NK-92 treated with Interleukin-12 subunit alpha and Interleukin-12 subunit beta, amount 100 ng/mL, for 24 hours (cell line): ENCODE measurements around the gene CLCNKB.
A peak's percentile ranks its signal among the peaks of the same experiment; 100 is the strongest.
"Not testable (repeated sequence)": the region's sequence is repeated elsewhere in the genome, so short reads cannot be mapped to it uniquely, and the experiment has no call there.

Source experiments
- DNase-seq: peaks from one replicate; lab custom pipeline; 2025; lab: John Stamatoyannopoulos, UW

The CLCNKB gene

DNA sequence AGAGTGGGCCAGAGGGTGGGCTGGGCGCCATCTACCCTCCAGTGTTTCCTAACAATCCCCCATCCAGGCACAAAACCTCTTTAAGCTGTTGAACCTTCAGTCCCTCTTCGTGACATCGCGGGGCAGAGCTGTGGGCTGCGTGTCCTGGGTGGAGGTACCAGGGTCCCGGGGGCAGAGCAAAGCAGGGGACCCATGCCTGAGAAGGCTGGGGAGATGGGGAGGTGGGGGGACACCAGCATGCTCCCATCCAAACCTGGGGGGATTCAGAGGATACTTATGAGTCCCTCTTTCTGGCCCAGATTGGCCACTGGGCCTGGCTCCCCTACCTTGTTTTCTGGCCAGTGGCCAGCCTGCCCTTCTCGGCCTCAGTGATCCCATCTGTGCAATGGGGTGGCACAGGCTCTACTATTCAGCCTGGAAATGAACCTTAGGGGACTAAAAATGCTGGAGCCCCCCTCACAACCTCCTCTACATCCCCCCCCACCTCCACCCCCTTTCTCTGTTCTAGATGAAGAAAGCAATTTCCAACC is 10.4 kb upstream of the CLCNKB start:
- DNase-seq: not testable (repeated sequence)

GRCh38 chr1:16036461-16036860 is 7.1 kb upstream of the CLCNKB start:
- not testable (repeated sequence) for DNase-seq

GRCh38 chr1:16038620-16038912 is 5.0 kb upstream of the CLCNKB start:
- no peak for DNase-seq

- DNase-seq: not testable (repeated sequence)
Observed at GRCh38 chr1:16039871-16040270, 3.7 kb upstream of the CLCNKB start.

DNA sequence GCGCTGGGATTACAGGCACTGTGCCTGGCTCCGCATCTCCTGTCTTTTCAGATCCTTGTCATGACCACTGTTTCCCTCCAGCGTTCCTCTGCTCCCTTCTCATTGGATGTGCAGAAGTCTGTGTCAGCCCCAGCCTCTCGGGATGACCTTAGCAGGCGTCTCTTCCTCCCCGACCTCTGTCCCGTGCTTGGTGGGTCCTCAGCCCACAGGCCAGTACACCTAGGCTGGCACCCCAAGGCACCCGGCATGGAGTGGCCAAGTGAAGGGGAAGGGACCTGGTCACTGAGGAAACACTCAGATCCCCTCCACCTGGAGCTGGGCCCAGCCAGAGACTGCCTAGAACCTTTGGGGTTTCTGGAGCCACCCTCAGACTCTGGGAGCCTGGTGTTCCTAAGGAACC is 2.4 kb upstream of the CLCNKB start:
- DNase-seq: no peak

GRCh38 chr1:16042096-16042495 is 1.5 kb upstream of the CLCNKB start:
- DNase-seq: no peak

DNA sequence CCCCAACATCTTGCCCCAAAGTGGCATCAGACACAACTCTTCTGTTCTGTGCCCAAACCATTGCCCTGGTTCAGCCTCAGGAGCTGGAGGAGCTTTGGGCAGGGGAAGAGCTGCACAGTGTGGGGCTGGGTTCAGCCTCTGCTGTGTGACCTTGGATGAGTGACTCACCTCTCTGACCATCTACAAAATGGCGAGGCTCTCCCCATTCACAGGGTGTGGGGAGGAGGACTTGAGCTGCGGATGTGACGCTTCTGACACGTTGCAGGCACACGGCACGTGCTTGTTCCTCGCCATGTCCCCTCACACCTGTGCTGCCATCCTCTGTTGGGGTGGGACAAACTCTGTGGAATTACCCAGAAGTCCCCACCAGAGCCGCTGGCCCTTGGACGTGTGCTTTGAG is 928 bp upstream of the CLCNKB start:
- not testable (repeated sequence) for DNase-seq

DNA sequence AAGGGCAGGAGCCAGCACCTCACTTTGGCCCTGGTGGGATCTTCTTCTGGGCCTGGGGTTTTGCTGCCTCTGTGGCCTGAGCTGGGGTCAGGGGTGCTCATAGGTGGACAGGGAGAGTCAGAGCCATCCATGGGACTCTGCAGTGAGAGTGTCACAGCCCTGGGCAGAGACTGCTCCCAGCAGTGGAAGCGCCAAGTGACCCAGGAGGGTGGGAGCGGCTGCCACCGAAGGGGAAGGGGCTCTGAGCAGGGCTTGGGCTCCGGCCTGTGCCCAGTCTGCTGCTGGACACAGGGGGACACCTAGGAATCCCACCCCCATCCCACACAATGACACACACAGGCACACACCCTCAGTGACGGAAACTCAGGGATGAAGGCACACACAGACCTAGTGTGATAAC is 368 bp downstream of the CLCNKB start:
- no peak for DNase-seq

DNA sequence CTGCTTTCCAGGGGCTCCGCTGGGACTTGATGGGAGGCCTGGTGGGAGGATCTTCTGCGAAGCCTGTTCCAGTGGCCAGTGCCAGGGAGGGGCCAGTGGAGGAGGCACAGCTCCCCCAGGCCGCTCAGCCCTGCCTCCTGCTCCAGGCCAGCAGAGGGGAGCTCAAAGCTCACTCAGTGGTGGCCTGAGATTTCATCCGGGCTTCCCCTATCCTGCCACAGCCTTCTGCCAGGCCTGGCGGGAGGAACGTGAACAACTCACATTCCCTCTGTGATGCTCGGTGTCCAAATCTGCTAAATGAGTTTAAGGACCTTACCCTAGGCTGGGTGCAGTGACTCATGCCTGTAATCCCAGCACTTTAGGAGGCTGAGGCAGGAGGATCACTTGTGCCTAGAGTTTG is 3.3 kb downstream of the CLCNKB start:
- DNase-seq: no peak

DNA sequence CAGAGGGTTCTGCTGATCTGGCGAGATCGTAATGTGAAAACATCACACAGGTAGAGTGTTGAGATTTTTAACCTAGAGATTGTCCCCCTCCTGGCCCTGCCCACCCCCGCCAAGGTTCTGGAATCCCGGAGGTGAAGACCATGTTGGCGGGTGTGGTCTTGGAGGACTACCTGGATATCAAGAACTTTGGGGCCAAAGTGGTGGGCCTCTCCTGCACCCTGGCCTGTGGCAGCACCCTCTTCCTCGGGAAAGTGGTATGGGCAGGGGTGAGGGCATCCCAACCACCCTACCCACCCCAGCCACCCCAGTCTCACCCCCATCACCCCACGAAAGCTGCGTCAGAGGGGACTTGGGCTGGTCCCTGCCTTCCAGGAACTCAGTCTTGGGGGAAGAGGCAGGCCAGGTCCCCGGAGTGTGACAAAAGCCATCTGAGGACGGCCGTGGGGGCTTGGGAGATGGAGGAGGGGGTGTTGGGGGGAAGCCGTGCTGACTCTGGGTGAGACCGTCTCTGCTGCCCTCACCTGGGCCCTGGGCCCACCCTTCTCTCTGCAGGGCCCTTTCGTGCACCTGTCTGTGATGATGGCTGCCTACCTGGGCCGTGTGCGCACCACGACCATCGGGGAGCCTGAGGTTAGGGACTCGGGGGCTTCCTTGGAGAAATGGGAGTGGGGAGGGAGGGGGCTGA is 4.4 kb downstream of the CLCNKB start:
- no peak for DNase-seq

GRCh38 chr1:16048573-16049189 is 5.1 kb downstream of the CLCNKB start:
- no peak for DNase-seq

DNA sequence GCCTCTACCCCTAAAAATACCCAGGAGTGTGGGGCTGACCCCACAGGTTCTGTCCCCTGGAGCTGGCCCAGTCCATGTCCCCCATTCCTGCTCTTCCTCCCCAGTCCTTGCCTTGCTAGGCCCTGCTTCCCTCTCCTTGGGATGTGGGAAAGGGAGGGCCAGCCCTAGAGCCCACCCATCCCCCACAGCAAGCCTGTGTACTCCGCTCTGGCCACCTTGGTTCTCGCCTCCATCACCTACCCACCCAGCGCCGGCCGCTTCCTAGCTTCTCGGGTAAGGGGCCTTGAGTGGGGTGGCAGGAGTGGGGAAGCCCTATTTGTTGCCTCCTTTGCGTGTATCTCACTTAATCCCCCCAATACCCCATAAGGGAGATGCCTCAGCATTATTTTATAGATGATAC is 6.7 kb downstream of the CLCNKB start:
- no peak for DNase-seq

- DNase-seq: no peak
Observed at GRCh38 chr1:16051039-16051438, 7.5 kb downstream of the CLCNKB start.

DNA sequence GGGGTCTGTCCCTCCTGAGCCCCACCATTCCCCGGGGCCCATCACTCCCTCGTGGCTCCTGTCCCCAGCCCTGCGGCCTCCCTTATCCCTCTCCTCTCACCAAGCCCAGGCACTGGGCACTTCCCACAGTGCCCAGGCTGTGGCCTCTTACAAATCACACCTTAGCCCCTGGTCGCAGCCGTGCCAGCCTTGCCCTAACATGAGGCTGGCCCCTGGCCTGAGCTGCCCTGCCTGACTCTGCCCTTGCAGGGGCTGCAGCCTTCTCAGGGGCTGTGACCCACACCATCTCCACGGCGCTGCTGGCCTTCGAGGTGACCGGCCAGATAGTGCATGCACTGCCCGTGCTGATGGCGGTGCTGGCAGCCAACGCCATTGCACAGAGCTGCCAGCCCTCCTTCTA is 8.4 kb downstream of the CLCNKB start:
- not testable (repeated sequence) for DNase-seq

DNA sequence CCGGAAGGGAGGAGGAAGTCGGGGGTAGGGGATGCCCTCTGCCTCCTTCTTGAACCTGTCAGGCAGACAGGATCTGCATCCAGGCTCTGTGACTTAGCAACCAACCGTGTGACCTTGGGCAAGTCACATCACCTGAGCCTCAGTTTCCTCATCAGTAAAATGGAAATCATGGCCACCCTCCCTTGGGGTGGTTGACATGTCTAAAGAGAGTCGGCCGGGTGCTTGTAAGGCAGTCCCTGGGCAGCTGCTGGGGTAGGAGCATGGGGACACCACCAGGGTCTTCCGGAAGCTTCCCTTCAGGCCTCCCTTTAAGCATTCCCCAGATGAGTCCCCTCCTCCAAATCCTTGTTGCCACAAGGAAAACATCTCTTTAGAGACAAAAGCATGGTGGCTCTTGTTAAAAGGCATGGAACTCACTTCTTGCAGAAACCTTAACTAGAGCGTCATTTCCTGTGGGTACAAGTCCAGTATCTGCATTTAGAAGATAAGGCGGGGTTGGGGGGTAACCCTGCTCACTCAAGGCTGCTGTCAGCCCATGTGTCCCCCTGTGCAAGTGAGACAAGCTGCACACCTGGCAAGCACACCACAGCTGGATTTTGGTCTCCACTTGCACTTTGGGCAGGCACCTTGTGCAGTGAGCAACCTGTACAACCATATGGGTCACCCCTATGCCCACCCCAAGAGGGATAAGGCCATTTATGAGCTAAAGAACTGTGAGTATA is 10.4 kb downstream of the CLCNKB start:
- no peak for DNase-seq

- no peak for DNase-seq
Observed at GRCh38 chr1:16054598-16055540, 11.3 kb downstream of the CLCNKB start.

DNA sequence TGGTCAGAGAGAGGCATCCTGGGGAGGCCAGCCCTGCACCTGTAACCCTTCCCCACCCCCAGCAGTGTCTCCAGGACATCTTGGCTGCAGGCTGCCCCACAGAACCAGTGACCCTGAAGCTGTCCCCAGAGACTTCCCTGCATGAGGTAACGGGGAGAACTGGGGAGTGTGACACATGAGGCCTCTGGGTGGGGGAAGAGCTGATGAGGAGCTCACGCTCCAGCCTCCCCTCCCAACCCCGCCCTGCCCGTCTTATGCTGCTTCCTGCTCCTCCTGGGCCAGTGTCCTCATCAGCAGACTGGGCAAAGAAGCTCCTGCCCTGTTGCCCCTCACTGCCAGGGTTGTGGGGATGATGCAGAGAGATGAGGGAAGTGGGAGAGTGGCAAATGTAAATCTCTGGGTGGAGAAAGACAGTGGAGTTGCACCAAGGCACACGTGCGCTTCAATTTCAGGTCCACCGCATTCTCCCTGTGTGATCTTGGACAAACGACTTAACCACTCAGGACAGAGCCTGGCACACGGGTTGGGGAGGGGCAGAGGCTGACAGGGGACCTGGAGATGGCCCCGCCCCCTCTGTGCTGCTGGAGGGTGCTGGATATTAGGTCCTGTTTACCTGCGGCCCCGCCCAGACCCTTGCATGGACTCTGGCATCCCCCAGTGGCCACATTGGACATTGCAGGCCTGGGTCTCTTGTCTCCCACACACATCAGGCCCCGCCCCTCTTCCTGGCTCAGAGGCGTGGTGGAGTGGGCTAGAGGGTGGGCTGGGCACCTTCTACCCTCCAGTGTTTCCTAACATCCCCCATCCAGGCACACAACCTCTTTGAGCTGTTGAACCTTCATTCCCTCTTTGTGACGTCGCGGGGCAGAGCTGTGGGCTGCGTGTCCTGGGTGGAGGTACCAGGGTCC is 12.3 kb downstream of the CLCNKB start:
- DNase-seq: peak; percentile 58

- DNase-seq: not testable (repeated sequence)
Observed at GRCh38 chr1:16056521-16056912, 12.9 kb downstream of the CLCNKB start.

- not testable (repeated sequence) for DNase-seq
Observed at GRCh38 chr1:16057314-16057915, 13.8 kb downstream of the CLCNKB start.

GRCh38 chr1:16058394-16059120 is 15.0 kb downstream of the CLCNKB start:
- DNase-seq: not testable (repeated sequence)
